Natural killer cell treated with Interleukin-12 subunit alpha and Interleukin-12 subunit beta and Interleukin-15 and Interleukin-18, amount 100 ng/mL, for 72 hours (primary cell): ENCODE data around the gene CPB2. TPM values are rescaled to one million over a fixed set of nuclear protein-coding genes. Genes with fewer than 3 reads are reported as not detected.

Experiments used
- ATAC-seq, 2 donors: fragments of 150-1000 bp; cut with Tn5 transposase in 1 of 2; sonication (Bioruptor Pico), chemical (Tn5 transposase) in 1 of 2; 2 replicates each; pipeline ENCODE4 v1.10.0; 2021
- DNase-seq: peaks from one replicate; pipeline ENCODE4 v3.0.0; 2022; ENCODE audit warnings: low spot score
- H3K27ac Mint-ChIP-seq, 2 donors: 1 replicate in 1 of 2; 2 replicates in 1 of 2; pipeline ENCODE4 v1.8.0; 2022; ENCODE audit warnings: mixed read lengths in 2 of 2, mild to moderate bottlenecking in 1 of 2, moderate library complexity in 1 of 2
- H3K27me3 Mint-ChIP-seq, 2 donors: 1 replicate in 1 of 2; 2 replicates in 1 of 2; pipeline ENCODE4 v1.8.0; 2022; ENCODE audit warnings: mixed read lengths in 2 of 2
- H3K36me3 Mint-ChIP-seq: one replicate; pipeline ENCODE4 v1.8.0; 2022; ENCODE audit warnings: mixed read lengths
- H3K4me1 Mint-ChIP-seq, 2 donors: 1 replicate in 1 of 2; 2 replicates in 1 of 2; pipeline ENCODE4 v1.8.0; 2022; ENCODE audit warnings: low read depth in 2 of 2, mixed read lengths in 2 of 2, mild to moderate bottlenecking in 1 of 2
- H3K4me3 Mint-ChIP-seq: one replicate; pipeline ENCODE4 v1.8.0; 2022; ENCODE audit warnings: mixed read lengths
- H3K9me3 Mint-ChIP-seq: 2 replicates; pipeline ENCODE4 v1.8.0; 2022; ENCODE audit warnings: mixed read lengths
- total RNA-seq, 2 donors: library from RNA; stranded (reverse); gene quantifications; one replicate each; pipeline ENCODE4 v1.2.3, GENCODE V29; 2022

The CPB2 gene
- total RNA-seq, 2 donors from 2014 or later = not detected

- peak overlapping the region in 1 of 2 donors; percentile 22 for H3K27ac Mint-ChIP-seq
- no peak for ATAC-seq
Measured at GRCh38 chr13:46121597-46122163, 16.8 kb upstream of the CPB2 start.

GRCh38 chr13:46121033-46121432, 16.2 kb upstream of the CPB2 start:
- Mint-ChIP-seq H3K27me3 (no peaks in the 10 kb centered on the region), H3K4me1 (peaks cover 20 to 25% of the 10 kb centered on the region in 2 donors), H3K9me3 (no peaks in the 10 kb centered on the region), H3K27ac (no peak overlapping the region), H3K4me3 (no peak overlapping the region), H3K36me3 (peaks cover 7% of the 10 kb centered on the region)
- ATAC-seq (peak in 1 of 2 donors; percentile 8), DNase-seq (no peak)

More at GRCh38 chr13:46121597-46122163, 16.8 kb upstream of the CPB2 start:
- Mint-ChIP-seq H3K9me3 (no peaks in the 10 kb centered on the region), H3K27me3 (no peaks in the 10 kb centered on the region), H3K4me3 (no peak overlapping the region), H3K36me3 (peaks cover 12% of the 10 kb centered on the region), H3K4me1 (peaks cover 27 to 30% of the 10 kb centered on the region in 2 donors)
- no peak for DNase-seq

GRCh38 chr13:46119883-46120614, 15.2 kb upstream of the CPB2 start:
- Mint-ChIP-seq H3K27ac (no peak overlapping the region), H3K9me3 (no peaks in the 10 kb centered on the region), H3K36me3 (no peaks in the 10 kb centered on the region), H3K4me3 (no peak overlapping the region), H3K27me3 (no peaks in the 10 kb centered on the region), H3K4me1 (peaks cover 10 to 15% of the 10 kb centered on the region in 2 donors)
- DNase-seq (no peak), ATAC-seq (peak in 1 of 2 donors; percentile 40)

- no peak overlapping the region for H3K4me3 Mint-ChIP-seq
- H3K27me3 Mint-ChIP-seq = peaks cover 0 to 9% of the 10 kb centered on the region in 2 donors
- DNase-seq = no peak
- ATAC-seq = no peak
- H3K4me1 Mint-ChIP-seq = peaks cover 7 to 13% of the 10 kb centered on the region in 2 donors
- H3K36me3 Mint-ChIP-seq = no peaks in the 10 kb centered on the region
- H3K27ac Mint-ChIP-seq = no peak overlapping the region
- no peaks in the 10 kb centered on the region for H3K9me3 Mint-ChIP-seq
Measured at GRCh38 chr13:46116653-46117502, 12.0 kb upstream of the CPB2 start.

- ATAC-seq (no peak), DNase-seq (no peak)
- H3K27ac Mint-ChIP-seq = no peak overlapping the region
- H3K9me3 Mint-ChIP-seq = no peaks in the 10 kb centered on the region
- no peaks in the 10 kb centered on the region for H3K36me3 Mint-ChIP-seq
- no peak overlapping the region for H3K4me3 Mint-ChIP-seq
- H3K27me3 Mint-ChIP-seq = peaks cover 5 to 23% of the 10 kb centered on the region in 2 donors
- H3K4me1 Mint-ChIP-seq = peaks cover 7 to 8% of the 10 kb centered on the region in 2 donors
Measured at GRCh38 chr13:46114613-46115012, 9.8 kb upstream of the CPB2 start.

GRCh38 chr13:46113596-46113995, 8.8 kb upstream of the CPB2 start:
- Mint-ChIP-seq H3K27me3 (peaks cover 7 to 23% of the 10 kb centered on the region in 2 donors), H3K9me3 (no peaks in the 10 kb centered on the region), H3K4me1 (peaks cover 8 to 10% of the 10 kb centered on the region in 2 donors), H3K4me3 (no peak overlapping the region), H3K36me3 (no peaks in the 10 kb centered on the region), H3K27ac (peak overlapping the region in 1 of 2 donors; percentile 0)
- ATAC-seq (peak; percentile 90 to 96), DNase-seq (no peak)

- H3K4me3 Mint-ChIP-seq = no peak overlapping the region
Measured at GRCh38 chr13:46111151-46111550, 6.3 kb upstream of the CPB2 start.

GRCh38 chr13:46109451-46109850, 4.6 kb upstream of the CPB2 start:
- H3K27me3 Mint-ChIP-seq = peaks cover 13 to 23% of the 10 kb centered on the region in 2 donors
- no peaks in the 10 kb centered on the region for H3K9me3 Mint-ChIP-seq
- H3K36me3 Mint-ChIP-seq = no peaks in the 10 kb centered on the region
- no peak overlapping the region for H3K27ac Mint-ChIP-seq
- no peak overlapping the region for H3K4me3 Mint-ChIP-seq
- ATAC-seq (peak in 1 of 2 donors; percentile 43), DNase-seq (no peak)
- peaks cover 8 to 15% of the 10 kb centered on the region in 2 donors for H3K4me1 Mint-ChIP-seq

More at GRCh38 chr13:46111151-46111550, 6.3 kb upstream of the CPB2 start:
- H3K4me1 Mint-ChIP-seq = peaks cover 8 to 15% of the 10 kb centered on the region in 2 donors
- no peaks in the 10 kb centered on the region for H3K36me3 Mint-ChIP-seq
- H3K27me3 Mint-ChIP-seq = peaks cover 13 to 23% of the 10 kb centered on the region in 2 donors
- no peaks in the 10 kb centered on the region for H3K9me3 Mint-ChIP-seq
- ATAC-seq (no peak), DNase-seq (no peak)
- no peak overlapping the region for H3K27ac Mint-ChIP-seq

GRCh38 chr13:46106839-46107371, 2.1 kb upstream of the CPB2 start:
- Mint-ChIP-seq H3K36me3 (no peaks in the 10 kb centered on the region), H3K9me3 (no peaks in the 10 kb centered on the region), H3K4me1 (peaks cover 0 to 8% of the 10 kb centered on the region in 2 donors), H3K27ac (no peak overlapping the region), H3K4me3 (no peak overlapping the region), H3K27me3 (peaks cover 15 to 28% of the 10 kb centered on the region in 2 donors)
- ATAC-seq (no peak), DNase-seq (no peak)

GRCh38 chr13:46103037-46103436, 1.8 kb downstream of the CPB2 start:
- Mint-ChIP-seq H3K4me3 (no peak overlapping the region), H3K27ac (no peak overlapping the region), H3K27me3 (peaks cover 13 to 14% of the 10 kb centered on the region in 2 donors), H3K4me1 (peaks cover 0 to 5% of the 10 kb centered on the region in 2 donors), H3K9me3 (no peaks in the 10 kb centered on the region), H3K36me3 (no peaks in the 10 kb centered on the region)
- DNase-seq (no peak), ATAC-seq (no peak)

- Mint-ChIP-seq H3K27me3 (peaks cover 10 to 14% of the 10 kb centered on the region in 2 donors), H3K4me1 (peaks cover 0 to 4% of the 10 kb centered on the region in 2 donors), H3K27ac (no peak overlapping the region), H3K4me3 (no peak overlapping the region), H3K36me3 (no peaks in the 10 kb centered on the region), H3K9me3 (no peaks in the 10 kb centered on the region)
- ATAC-seq (no peak), DNase-seq (no peak)
Measured at GRCh38 chr13:46102255-46102605, 2.6 kb downstream of the CPB2 start.

- H3K9me3 Mint-ChIP-seq = no peaks in the 10 kb centered on the region
- peaks cover 10 to 14% of the 10 kb centered on the region in 2 donors for H3K27me3 Mint-ChIP-seq
- DNase-seq = no peak
- no peaks in the 10 kb centered on the region for H3K36me3 Mint-ChIP-seq
- no peaks in the 10 kb centered on the region for H3K4me1 Mint-ChIP-seq
- H3K4me3 Mint-ChIP-seq = no peak overlapping the region
- ATAC-seq = no peak
- H3K27ac Mint-ChIP-seq = no peak overlapping the region
Measured at GRCh38 chr13:46101484-46102254, 3.2 kb downstream of the CPB2 start.

GRCh38 chr13:46101002-46101401, 3.8 kb downstream of the CPB2 start:
- Mint-ChIP-seq H3K4me1 (no peaks in the 10 kb centered on the region), H3K9me3 (no peaks in the 10 kb centered on the region), H3K27me3 (peaks cover 13 to 20% of the 10 kb centered on the region in 2 donors), H3K4me3 (no peak overlapping the region), H3K36me3 (no peaks in the 10 kb centered on the region), H3K27ac (no peak overlapping the region)
- ATAC-seq = no peak
- DNase-seq = no peak
